Midbrain (tissue), 1 donor: ENCODE measurements around the gene IFTAP.

Experiments
- DNase-seq: peaks from one replicate; lab custom pipeline; 2025; lab: John Stamatoyannopoulos, UW

Gene IFTAP

DNA sequence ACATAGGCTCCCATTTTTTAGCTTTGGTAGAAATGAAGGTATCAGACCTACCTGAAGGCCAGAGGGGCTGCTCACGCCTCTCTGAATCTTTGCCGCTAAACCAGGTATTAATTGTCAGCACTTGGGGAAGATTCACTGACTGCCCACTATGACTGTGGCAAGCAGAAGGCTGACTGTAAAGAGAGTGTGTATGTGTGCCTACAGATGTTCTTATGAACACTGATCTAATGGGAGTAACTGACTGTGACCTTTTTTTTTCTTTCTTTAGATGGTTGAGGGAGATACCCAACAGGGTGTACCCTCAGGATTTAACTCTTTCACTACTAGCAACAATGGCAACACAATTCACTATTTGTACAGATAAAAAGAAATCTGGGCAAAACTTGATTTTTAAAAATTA is 3.7 kb downstream of the IFTAP start, which contains the start of gene RAG2:
Gene RAG2, minus strand, starts transcription at position 186 of the 400 bp plus-strand sequence. CDS start 4,068 bp downstream, outside the sequence.
- no peak for DNase-seq

- DNase-seq = no peak
Measured at GRCh38 chr11:36600180-36600579, 5.9 kb downstream of the IFTAP start.

DNA sequence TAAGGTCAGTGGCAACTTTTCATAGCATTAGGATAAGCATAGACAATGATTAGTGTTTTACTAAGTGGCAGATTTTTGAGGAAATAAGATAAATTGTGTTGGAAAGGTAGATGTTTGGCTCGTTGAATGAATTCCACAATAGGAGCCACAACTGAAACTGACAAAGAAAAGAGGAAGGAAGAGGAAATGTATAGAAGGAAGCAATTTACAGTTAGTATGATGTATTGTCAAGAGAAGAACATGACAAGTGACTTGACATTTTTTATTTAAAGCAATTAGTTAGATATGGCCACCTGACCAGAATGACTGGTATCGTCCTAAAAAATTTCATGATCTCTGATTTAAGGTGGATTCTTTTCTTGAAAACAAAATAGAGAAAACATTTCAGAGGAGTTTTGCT is 6.9 kb downstream of the IFTAP start:
- no peak for DNase-seq

DNA sequence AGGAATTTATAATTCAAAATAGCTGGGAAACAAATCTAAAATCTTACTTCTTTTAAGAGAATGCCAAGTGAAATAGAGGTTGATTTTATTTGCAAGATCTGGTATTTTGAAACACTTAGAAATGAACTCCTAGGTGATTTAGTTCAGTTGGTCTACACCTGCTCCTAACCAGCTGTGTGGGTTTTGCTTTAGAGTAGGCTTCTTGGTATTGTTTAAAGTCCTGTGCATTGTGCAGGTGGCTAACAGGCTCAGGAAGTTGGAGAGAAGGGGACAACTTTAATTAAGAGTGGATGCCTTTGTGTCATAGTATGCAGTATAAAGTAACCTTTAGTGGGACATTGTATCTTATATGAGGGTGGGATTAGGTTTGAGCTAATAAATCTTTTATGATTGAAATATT is 7.8 kb downstream of the IFTAP start:
- no peak for DNase-seq

GRCh38 chr11:36605221-36606216 is 11.2 kb downstream of the IFTAP start:
- no peak for DNase-seq

DNA sequence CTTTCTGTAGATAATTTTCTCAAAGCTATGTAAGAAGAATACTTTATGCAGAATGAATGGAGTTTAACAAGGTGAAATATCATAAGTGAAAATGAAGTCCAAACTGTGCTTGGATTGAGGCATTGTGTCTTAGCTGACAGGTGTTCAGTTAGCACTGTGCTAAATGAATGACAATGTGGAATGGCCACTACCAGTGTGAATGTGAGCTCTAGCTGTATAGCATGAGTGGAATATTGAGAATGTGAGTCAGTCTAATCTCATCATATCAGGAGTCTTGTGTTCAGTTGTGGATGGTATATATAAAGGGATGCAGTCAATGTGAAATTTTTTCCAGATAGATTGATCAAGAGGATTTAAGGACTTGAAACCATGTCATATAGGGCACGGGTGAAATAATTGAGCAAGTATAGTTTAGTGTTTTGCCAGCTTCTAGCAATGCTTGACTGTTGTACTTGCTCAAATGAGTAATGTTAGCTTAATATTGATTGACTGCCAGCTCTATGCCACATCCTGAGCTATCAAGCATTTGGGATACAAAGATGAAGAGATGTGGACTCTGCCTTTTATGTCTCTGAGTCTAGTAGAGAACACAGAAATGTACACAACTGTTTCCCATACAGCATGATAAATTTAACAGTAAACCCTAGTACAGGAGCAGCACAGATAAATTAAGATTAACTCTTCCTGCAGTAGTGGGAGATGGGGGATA is 14.3 kb downstream of the IFTAP start:
- no peak for DNase-seq

DNA sequence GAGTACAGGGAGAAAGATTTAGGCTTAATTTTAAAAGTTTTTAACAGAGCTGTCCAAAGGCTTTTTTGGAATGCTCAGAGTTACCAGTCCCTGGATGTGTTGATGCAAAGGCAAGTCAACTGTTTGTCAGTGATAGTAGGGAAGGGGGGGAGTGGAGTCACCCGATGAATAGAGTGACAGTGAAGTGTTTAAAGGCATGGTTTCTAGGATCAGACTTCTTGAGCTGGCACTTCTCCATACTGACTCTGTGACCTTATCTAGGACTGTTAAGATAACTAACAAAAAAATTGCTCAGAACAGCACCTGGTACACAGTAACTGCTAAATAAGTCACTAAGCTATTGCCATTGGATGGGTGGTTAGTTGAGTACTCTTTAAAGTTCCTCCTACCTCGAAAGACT is 15.1 kb downstream of the IFTAP start:
- no peak for DNase-seq

DNA sequence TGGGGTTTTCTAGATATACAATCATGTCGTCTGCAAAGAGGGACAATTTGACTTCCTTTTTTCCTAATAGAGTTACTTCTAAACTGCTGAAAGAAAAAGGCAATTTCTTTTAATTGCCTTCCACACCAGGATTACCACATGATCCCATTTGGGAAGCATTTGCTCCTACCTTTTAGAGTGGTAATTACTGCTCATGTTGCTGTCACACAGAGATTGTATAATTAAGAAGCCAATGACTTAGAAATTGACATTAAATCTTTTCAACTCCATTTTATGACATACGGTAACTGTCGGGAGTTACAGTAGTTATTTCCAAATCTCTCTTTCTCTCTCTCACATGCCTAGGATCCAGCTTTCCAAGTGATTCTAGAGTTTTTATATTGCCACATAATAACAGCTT is 21.5 kb downstream of the IFTAP start:
- DNase-seq = no peak

- DNase-seq = no peak
Measured at GRCh38 chr11:36617543-36618362, 23.5 kb downstream of the IFTAP start.

DNA sequence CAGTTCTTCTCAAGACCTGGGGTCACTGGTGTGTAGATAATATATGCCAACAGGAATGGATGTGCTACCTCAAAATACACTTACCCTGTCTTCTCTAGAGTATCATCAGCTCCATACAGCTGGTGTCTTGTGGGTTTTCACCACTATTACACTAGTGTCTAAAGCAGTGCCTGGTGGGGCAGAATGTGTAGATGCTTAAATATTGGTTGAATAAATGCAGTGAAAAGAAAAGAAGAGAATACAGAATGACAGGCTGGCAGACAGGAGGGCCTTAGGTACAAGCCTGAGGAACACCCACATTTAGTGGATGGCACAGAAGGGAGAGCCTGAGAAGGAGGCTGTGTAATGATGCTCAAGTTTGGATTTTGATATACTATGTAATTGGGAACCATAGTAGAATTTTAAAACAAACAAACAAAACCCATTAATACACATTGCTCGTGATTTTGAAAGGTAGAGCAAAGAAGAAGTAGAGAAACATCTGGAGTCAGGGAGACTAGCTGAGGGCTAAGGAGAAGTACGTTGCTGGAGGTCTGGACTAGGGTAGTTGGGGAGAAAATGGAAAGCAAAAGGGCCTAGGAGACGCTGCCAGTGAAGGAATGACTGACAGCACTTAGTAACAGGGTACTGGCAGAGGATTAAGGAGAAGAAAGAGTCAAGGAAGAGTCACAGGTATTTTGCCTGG is 24.2 kb downstream of the IFTAP start:
- DNase-seq = no peak

DNA sequence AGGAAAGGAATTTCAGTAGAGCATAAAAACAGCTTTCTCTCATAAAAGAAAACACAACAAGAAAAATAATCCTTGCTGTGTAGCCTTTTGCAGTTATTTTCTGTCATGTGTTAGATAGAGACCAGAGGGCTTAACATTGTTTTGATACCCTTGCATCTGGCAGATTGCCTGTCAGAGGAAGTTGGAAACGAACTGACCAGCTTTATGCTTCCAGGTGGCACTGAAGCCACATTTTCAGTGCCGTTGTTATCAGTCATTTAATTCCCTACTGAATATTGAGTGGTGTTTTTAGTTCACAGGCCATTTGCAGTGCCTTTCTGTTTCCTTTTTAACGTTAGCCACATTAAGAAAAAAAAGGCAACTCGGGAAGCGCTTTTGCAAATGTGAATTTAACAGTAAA is 25.2 kb downstream of the IFTAP start:
- DNase-seq = no peak

DNA sequence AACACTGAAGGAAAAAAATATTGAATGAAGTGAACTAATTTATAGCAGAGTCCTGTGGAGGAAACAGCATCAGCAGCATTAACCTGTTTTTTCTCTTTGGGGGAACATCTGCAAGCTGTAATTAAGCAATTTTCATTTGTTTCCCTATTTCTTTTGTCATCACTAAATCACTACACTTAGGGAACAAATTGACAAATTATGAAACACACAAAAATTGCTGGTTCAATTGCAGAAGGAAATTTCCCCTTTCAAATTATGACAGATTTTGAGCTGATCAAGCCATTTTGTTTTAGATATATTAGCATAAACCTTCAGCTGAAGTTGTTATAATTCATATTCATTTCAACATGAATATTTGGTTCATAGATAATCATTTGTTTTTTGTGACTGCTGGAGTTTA is 25.9 kb downstream of the IFTAP start:
- DNase-seq = no peak

GRCh38 chr11:36622431-36623136 is 28.3 kb downstream of the IFTAP start:
- DNase-seq = peak; percentile 39

GRCh38 chr11:36623494-36623893 is 29.2 kb downstream of the IFTAP start:
- DNase-seq = no peak

DNA sequence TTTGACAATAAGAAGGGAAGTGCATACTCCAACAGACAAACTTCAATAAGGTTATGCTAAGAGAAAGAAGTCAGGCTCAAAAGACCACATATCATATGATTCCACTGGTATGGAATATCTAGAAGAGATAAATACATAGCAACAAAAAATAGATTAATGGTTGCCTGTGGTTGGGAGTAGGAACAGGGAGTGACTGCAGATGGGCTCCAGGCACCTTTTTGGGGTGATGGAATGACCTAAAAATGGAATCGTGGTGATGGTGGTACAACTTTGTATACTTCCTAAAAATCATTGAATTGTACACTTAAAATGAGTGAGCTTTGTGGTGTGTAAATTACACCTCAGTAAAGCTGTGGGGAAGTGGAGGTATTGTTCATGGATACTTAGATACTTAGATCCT is 32.7 kb downstream of the IFTAP start:
- no peak for DNase-seq

- DNase-seq = no peak
Measured at GRCh38 chr11:36627471-36627870, 33.2 kb downstream of the IFTAP start.

GRCh38 chr11:36628141-36628540 is 33.8 kb downstream of the IFTAP start:
- no peak for DNase-seq

DNA sequence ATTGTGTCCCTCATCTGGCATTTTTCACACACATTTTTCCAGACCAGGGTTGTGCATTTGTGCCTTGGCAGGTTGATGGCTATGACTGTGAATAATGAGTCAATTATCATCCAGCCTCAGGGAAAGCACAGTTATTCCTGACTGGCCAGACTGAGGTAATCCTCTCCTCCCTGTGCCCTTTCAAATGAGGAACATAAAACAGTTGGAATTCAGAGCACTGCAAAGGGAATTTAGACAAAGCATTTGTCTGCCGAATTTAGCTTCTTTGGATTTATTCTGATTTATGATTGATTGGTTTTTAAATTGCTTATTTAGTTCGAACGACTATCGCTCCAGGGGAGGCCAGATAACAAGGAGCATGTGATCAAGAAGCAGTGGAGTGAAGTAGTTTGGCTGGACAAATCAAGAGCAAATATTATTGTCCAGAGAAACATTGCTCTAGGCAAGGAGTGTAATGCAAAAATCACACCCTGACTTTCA is 34.5 kb downstream of the IFTAP start:
- DNase-seq = no peak

- no peak for DNase-seq
Measured at GRCh38 chr11:36631774-36632173, 37.5 kb downstream of the IFTAP start.

- no peak for DNase-seq
Measured at GRCh38 chr11:36635066-36635862, 41.0 kb downstream of the IFTAP start.
